ENCODE data around the gene FYN. TPM values are rescaled to one million over a fixed set of nuclear protein-coding genes. Genes with fewer than 3 reads are reported as not detected.

Gene FYN
- total RNA-seq, 2 donors from 2014 or later = 13.7 to 103 TPM

- intact Hi-C loops (cut with DNase I) = no loop called here
- Histone ChIP-seq H3K4me1 (replicated peaks) (no peaks in the 10 kb centered on the region), H3K27me3 (replicated peaks; ENCODE audit: insufficient read depth) (no peaks in the 10 kb centered on the region), H3K4me3 (no peak overlapping the region), H3K36me3 (no peaks in the 10 kb centered on the region), H3K27ac (no peak overlapping the region), H3K9me3 (no peaks in the 10 kb centered on the region)
- TF ChIP-seq CTCF (IDR thresholded peaks at IDR 0.05) = no peak
- no peak for TF ChIP-seq POLR2AphosphoS5 (IDR thresholded peaks at IDR 0.05)
- no peak for TF ChIP-seq POLR2A (IDR thresholded peaks at IDR 0.05)
- WGBS = 77% methylated on average over 5 of the region's 5 CpGs
- DNase-seq (ENCODE audit: low spot score) = no peak
Measured at GRCh38 chr6:111743360-111743759, 129.9 kb downstream of the FYN start.

- Histone ChIP-seq H3K4me1 (replicated peaks) (no peaks in the 10 kb centered on the region), H3K27ac (no peak overlapping the region), H3K36me3 (no peaks in the 10 kb centered on the region), H3K27me3 (replicated peaks; ENCODE audit: insufficient read depth) (no peaks in the 10 kb centered on the region), H3K9me3 (no peaks in the 10 kb centered on the region), H3K4me3 (no peak overlapping the region)
- no peak for DNase-seq (ENCODE audit: low spot score)
- TF ChIP-seq POLR2AphosphoS5 (IDR thresholded peaks at IDR 0.05) = no peak
- TF ChIP-seq CTCF (IDR thresholded peaks at IDR 0.05) = no peak
- TF ChIP-seq POLR2A (IDR thresholded peaks at IDR 0.05) = no peak
- intact Hi-C loops (cut with DNase I) = no loop called here
- WGBS = 87% methylated on average over 5 of the region's 5 CpGs
Measured at GRCh38 chr6:111741177-111741952, 131.9 kb downstream of the FYN start.

GRCh38 chr6:111740506-111740905 lies 132.7 kb downstream of the FYN start:
- Histone ChIP-seq H3K4me3 (no peak overlapping the region), H3K36me3 (no peaks in the 10 kb centered on the region), H3K4me1 (replicated peaks) (no peaks in the 10 kb centered on the region), H3K9me3 (no peaks in the 10 kb centered on the region), H3K27ac (no peak overlapping the region), H3K27me3 (replicated peaks; ENCODE audit: insufficient read depth) (no peaks in the 10 kb centered on the region)
- TF ChIP-seq POLR2A (IDR thresholded peaks at IDR 0.05) = no peak
- no peak for TF ChIP-seq CTCF (IDR thresholded peaks at IDR 0.05)
- TF ChIP-seq POLR2AphosphoS5 (IDR thresholded peaks at IDR 0.05) = no peak
- DNase-seq (ENCODE audit: low spot score) = no peak
- intact Hi-C loops (cut with DNase I) = no loop called here
- WGBS = 98% methylated on average over 1 of the region's 1 CpG

- Histone ChIP-seq H3K27ac (no peak overlapping the region), H3K4me1 (replicated peaks) (no peaks in the 10 kb centered on the region), H3K27me3 (replicated peaks; ENCODE audit: insufficient read depth) (no peaks in the 10 kb centered on the region), H3K9me3 (no peaks in the 10 kb centered on the region), H3K4me3 (no peak overlapping the region), H3K36me3 (no peaks in the 10 kb centered on the region)
- DNase-seq (ENCODE audit: low spot score) = no peak
- intact Hi-C loops (cut with DNase I) = no loop called here
- WGBS = 85% methylated on average over 4 of the region's 4 CpGs
- TF ChIP-seq POLR2A (IDR thresholded peaks at IDR 0.05) (no peak), CTCF (IDR thresholded peaks at IDR 0.05) (no peak), POLR2AphosphoS5 (IDR thresholded peaks at IDR 0.05) (no peak)
Measured at GRCh38 chr6:111739257-111739696, 134.0 kb downstream of the FYN start.

GRCh38 chr6:111738631-111739030 lies 134.6 kb downstream of the FYN start:
- DNase-seq (ENCODE audit: low spot score) = no peak
- Histone ChIP-seq H3K27ac (no peak overlapping the region), H3K4me1 (replicated peaks) (no peaks in the 10 kb centered on the region), H3K36me3 (no peaks in the 10 kb centered on the region), H3K4me3 (no peak overlapping the region), H3K27me3 (replicated peaks; ENCODE audit: insufficient read depth) (no peaks in the 10 kb centered on the region), H3K9me3 (no peaks in the 10 kb centered on the region)
- TF ChIP-seq POLR2A (IDR thresholded peaks at IDR 0.05) (no peak), POLR2AphosphoS5 (IDR thresholded peaks at IDR 0.05) (no peak), CTCF (IDR thresholded peaks at IDR 0.05) (no peak)
- 92% methylated on average over 2 of the region's 2 CpGs for WGBS
- intact Hi-C loops (cut with DNase I) = no loop called here
